ENCODE data around the gene DNAH5. TPM values are rescaled to one million over a fixed set of nuclear protein-coding genes. Genes with fewer than 3 reads are reported as not detected.
"Not testable (repeated sequence)": the region's sequence is repeated elsewhere in the genome, so short reads cannot be mapped to it uniquely, and the experiment has no call there.

The DNAH5 gene
- total RNA-seq, 1 donor from 2014 or later: 0.48 TPM

- no peak for DNase-seq (ENCODE audit: low spot score)
Measured at GRCh38 chr5:13843175-13843846, 101.2 kb downstream of the DNAH5 start.

- DNase-seq (ENCODE audit: low spot score): no peak
Measured at GRCh38 chr5:13833440-13833839, 111.0 kb downstream of the DNAH5 start.

- no peak for DNase-seq (ENCODE audit: low spot score)
Measured at GRCh38 chr5:13831351-13831750, 113.1 kb downstream of the DNAH5 start.

GRCh38 chr5:13830536-13830935, 114.0 kb downstream of the DNAH5 start:
- DNase-seq (ENCODE audit: low spot score): no peak

GRCh38 chr5:13821366-13821765, 123.1 kb downstream of the DNAH5 start:
- DNase-seq (ENCODE audit: low spot score): no peak

GRCh38 chr5:13816126-13816525, 128.4 kb downstream of the DNAH5 start:
- DNase-seq (ENCODE audit: low spot score): no peak

- no peak for DNase-seq (ENCODE audit: low spot score)
Measured at GRCh38 chr5:13814301-13814700, 130.2 kb downstream of the DNAH5 start.

GRCh38 chr5:13809921-13810320, 134.6 kb downstream of the DNAH5 start:
- no peak for DNase-seq (ENCODE audit: low spot score)

- DNase-seq (ENCODE audit: low spot score): no peak
Measured at GRCh38 chr5:13804336-13804735, 140.2 kb downstream of the DNAH5 start.

GRCh38 chr5:13798569-13798968, 145.9 kb downstream of the DNAH5 start:
- DNase-seq (ENCODE audit: low spot score): not testable (repeated sequence)

- DNase-seq (ENCODE audit: low spot score): no peak
Measured at GRCh38 chr5:13785781-13786415, 158.6 kb downstream of the DNAH5 start.

GRCh38 chr5:13783726-13784125, 160.8 kb downstream of the DNAH5 start:
- DNase-seq (ENCODE audit: low spot score): no peak

GRCh38 chr5:13780081-13780480, 164.4 kb downstream of the DNAH5 start:
- no peak for DNase-seq (ENCODE audit: low spot score)

GRCh38 chr5:13773649-13774048, 170.8 kb downstream of the DNAH5 start:
- DNase-seq (ENCODE audit: low spot score): no peak

GRCh38 chr5:13771011-13771571, 173.4 kb downstream of the DNAH5 start:
- DNase-seq (ENCODE audit: low spot score): no peak

- DNase-seq (ENCODE audit: low spot score): no peak
Measured at GRCh38 chr5:13766236-13766635, 178.3 kb downstream of the DNAH5 start.

- DNase-seq (ENCODE audit: low spot score): no peak
Measured at GRCh38 chr5:13763719-13764118, 180.8 kb downstream of the DNAH5 start.

- no peak for DNase-seq (ENCODE audit: low spot score)
Measured at GRCh38 chr5:13749766-13750165, 194.7 kb downstream of the DNAH5 start.

- DNase-seq (ENCODE audit: low spot score): no peak
Measured at GRCh38 chr5:13746026-13746425, 198.5 kb downstream of the DNAH5 start.

GRCh38 chr5:13745508-13745907, 199.0 kb downstream of the DNAH5 start:
- no peak for DNase-seq (ENCODE audit: low spot score)

- DNase-seq (ENCODE audit: low spot score): no peak
Measured at GRCh38 chr5:13740471-13740870, 204.0 kb downstream of the DNAH5 start.

- DNase-seq (ENCODE audit: low spot score): no peak
Measured at GRCh38 chr5:13739479-13739878, 205.0 kb downstream of the DNAH5 start.

- DNase-seq (ENCODE audit: low spot score): no peak
Measured at GRCh38 chr5:13735691-13736090, 208.8 kb downstream of the DNAH5 start.

All from umbilical cord (tissue), 2 donors.